Measurements from ENCODE around the gene GJA4.

- TF ChIP-seq ZNF133 (tag by site-specific recombination; IDR thresholded peaks at IDR 0.05), result no peak
- no peak for TF ChIP-seq ZIC2 (tag by site-specific recombination; IDR thresholded peaks at IDR 0.05)
- TF ChIP-seq MYNN (tag by site-specific recombination; IDR thresholded peaks at IDR 0.05; ENCODE audit: borderline replicate concordance), result no peak
Observed at GRCh38 chr1:34831721-34832246, 39.0 kb downstream of the GJA4 start.

Data from HEK293 (cell line).